ENCODE measurements around the gene GNAZ.

GNAZ gene

GRCh38 chr22:23159291-23159630 is 88.9 kb downstream of the GNAZ start:
- no peaks in the 10 kb centered on the region for H3K9me3 ChIP-seq (ENCODE audit: low read length)
- H3K4me1 ChIP-seq (ENCODE audit: insufficient read depth, low read length), result peaks cover under 1% of the 10 kb centered on the region
- H2AFZ ChIP-seq (ENCODE audit: low read depth, low read length), result no peak overlapping the region
- H3K27me3 ChIP-seq (ENCODE audit: insufficient read depth, low read length), result no peaks in the 10 kb centered on the region
- H3K4me3 ChIP-seq (ENCODE audit: low read length), result no peak overlapping the region
- peaks cover 21% of the 10 kb centered on the region for H3K36me3 ChIP-seq (ENCODE audit: insufficient read depth, low read length)

- Histone ChIP-seq H3K4me3 (ENCODE audit: low read length) (no peak overlapping the region), H3K9me3 (ENCODE audit: low read length) (no peaks in the 10 kb centered on the region), H2AFZ (ENCODE audit: low read depth, low read length) (no peak overlapping the region), H3K4me1 (ENCODE audit: insufficient read depth, low read length) (peaks cover 3% of the 10 kb centered on the region), H3K27me3 (ENCODE audit: insufficient read depth, low read length) (no peaks in the 10 kb centered on the region), H3K36me3 (ENCODE audit: insufficient read depth, low read length) (peaks cover 21% of the 10 kb centered on the region)
These were observed 90.7 kb downstream of the GNAZ start for GRCh38 chr22:23161029-23161428.

- Histone ChIP-seq H3K4me3 (ENCODE audit: low read length) (no peak overlapping the region), H2AFZ (ENCODE audit: low read depth, low read length) (no peak overlapping the region), H3K36me3 (ENCODE audit: insufficient read depth, low read length) (peaks cover 21% of the 10 kb centered on the region), H3K4me1 (ENCODE audit: insufficient read depth, low read length) (peaks cover 3% of the 10 kb centered on the region), H3K9me3 (ENCODE audit: low read length) (no peaks in the 10 kb centered on the region), H3K27me3 (ENCODE audit: insufficient read depth, low read length) (no peaks in the 10 kb centered on the region)
These were observed 91.3 kb downstream of the GNAZ start for GRCh38 chr22:23161574-23161973.

- H3K4me1 ChIP-seq (ENCODE audit: insufficient read depth, low read length), result peaks cover 8% of the 10 kb centered on the region
- H3K36me3 ChIP-seq (ENCODE audit: insufficient read depth, low read length), result peaks cover 19% of the 10 kb centered on the region
- H3K4me3 ChIP-seq (ENCODE audit: low read length), result no peak overlapping the region
- no peaks in the 10 kb centered on the region for H3K9me3 ChIP-seq (ENCODE audit: low read length)
- H3K27me3 ChIP-seq (ENCODE audit: insufficient read depth, low read length), result no peaks in the 10 kb centered on the region
- H2AFZ ChIP-seq (ENCODE audit: low read depth, low read length), result no peak overlapping the region
These were observed 93.3 kb downstream of the GNAZ start for GRCh38 chr22:23163665-23164064.

- H2AFZ ChIP-seq (ENCODE audit: low read depth, low read length), result no peak overlapping the region
- H3K27me3 ChIP-seq (ENCODE audit: insufficient read depth, low read length), result no peaks in the 10 kb centered on the region
- peaks cover 8% of the 10 kb centered on the region for H3K4me1 ChIP-seq (ENCODE audit: insufficient read depth, low read length)
- peaks cover 17% of the 10 kb centered on the region for H3K36me3 ChIP-seq (ENCODE audit: insufficient read depth, low read length)
- H3K9me3 ChIP-seq (ENCODE audit: low read length), result no peaks in the 10 kb centered on the region
- H3K4me3 ChIP-seq (ENCODE audit: low read length), result no peak overlapping the region
These were observed 93.8 kb downstream of the GNAZ start for GRCh38 chr22:23164091-23164490.

- no peaks in the 10 kb centered on the region for H3K36me3 ChIP-seq (ENCODE audit: insufficient read depth, low read length)
- peaks cover 8% of the 10 kb centered on the region for H3K4me1 ChIP-seq (ENCODE audit: insufficient read depth, low read length)
- H2AFZ ChIP-seq (ENCODE audit: low read depth, low read length), result no peak overlapping the region
- H3K4me3 ChIP-seq (ENCODE audit: low read length), result no peak overlapping the region
- no peaks in the 10 kb centered on the region for H3K27me3 ChIP-seq (ENCODE audit: insufficient read depth, low read length)
- H3K9me3 ChIP-seq (ENCODE audit: low read length), result no peaks in the 10 kb centered on the region
These were observed 95.9 kb downstream of the GNAZ start for GRCh38 chr22:23166042-23166831.

- H3K9me3 ChIP-seq (ENCODE audit: low read length), result no peaks in the 10 kb centered on the region
- H3K36me3 ChIP-seq (ENCODE audit: insufficient read depth, low read length), result no peaks in the 10 kb centered on the region
- H3K4me1 ChIP-seq (ENCODE audit: insufficient read depth, low read length), result peaks cover 8% of the 10 kb centered on the region
- no peak overlapping the region for H2AFZ ChIP-seq (ENCODE audit: low read depth, low read length)
- no peaks in the 10 kb centered on the region for H3K27me3 ChIP-seq (ENCODE audit: insufficient read depth, low read length)
- H3K4me3 ChIP-seq (ENCODE audit: low read length), result no peak overlapping the region
These were observed 96.7 kb downstream of the GNAZ start for GRCh38 chr22:23166841-23167616.

GRCh38 chr22:23168391-23169042 is 98.2 kb downstream of the GNAZ start:
- H3K9me3 ChIP-seq (ENCODE audit: low read length), result no peaks in the 10 kb centered on the region
- peaks cover 8% of the 10 kb centered on the region for H3K4me1 ChIP-seq (ENCODE audit: insufficient read depth, low read length)
- H3K4me3 ChIP-seq (ENCODE audit: low read length), result no peak overlapping the region
- H3K36me3 ChIP-seq (ENCODE audit: insufficient read depth, low read length), result no peaks in the 10 kb centered on the region
- H2AFZ ChIP-seq (ENCODE audit: low read depth, low read length), result no peak overlapping the region
- no peaks in the 10 kb centered on the region for H3K27me3 ChIP-seq (ENCODE audit: insufficient read depth, low read length)

- no peak overlapping the region for H2AFZ ChIP-seq (ENCODE audit: low read depth, low read length)
- H3K4me3 ChIP-seq (ENCODE audit: low read length), result no peak overlapping the region
- H3K36me3 ChIP-seq (ENCODE audit: insufficient read depth, low read length), result no peaks in the 10 kb centered on the region
- no peaks in the 10 kb centered on the region for H3K9me3 ChIP-seq (ENCODE audit: low read length)
- peaks cover 8% of the 10 kb centered on the region for H3K4me1 ChIP-seq (ENCODE audit: insufficient read depth, low read length)
- H3K27me3 ChIP-seq (ENCODE audit: insufficient read depth, low read length), result no peaks in the 10 kb centered on the region
These were observed 98.7 kb downstream of the GNAZ start for GRCh38 chr22:23169043-23169406.
